Epithelial cell of proximal tubule (primary cell): ENCODE results near the gene INVS. TPM values are rescaled to one million over a fixed set of nuclear protein-coding genes. Genes with fewer than 3 reads are reported as not detected.
"Not testable (repeated sequence)": the region's sequence is repeated elsewhere in the genome, so short reads cannot be mapped to it uniquely, and the experiment has no call there.

Experiments
- DNase-seq: peaks from one replicate; pipeline ENCODE4 v3.0.0-alpha.2; 2011; ENCODE audit warnings: low read depth
- H3K4me3 ChIP-seq: 2 replicates; pipeline ENCODE4 v1.5.1; 2011; ENCODE audit warnings: low read depth, mild to moderate bottlenecking, low read length
- total RNA-seq: library from RNA; depleted of rRNA; stranded (reverse); fragments of >200 nt; gene quantifications from 2 replicates; pipeline ENCODE4 v1.2.3, GENCODE V29; 2015
- TF ChIP-seq, protein P1 (sequence below): conservative IDR thresholded peaks from 2 replicates; pipeline ENCODE4 v1.5.1; 2012; ENCODE audit warnings: low read depth, mild to moderate bottlenecking, low read length

Gene INVS
- total RNA-seq, 1 donor from 2014 or later, result 9.1 TPM

DNA sequence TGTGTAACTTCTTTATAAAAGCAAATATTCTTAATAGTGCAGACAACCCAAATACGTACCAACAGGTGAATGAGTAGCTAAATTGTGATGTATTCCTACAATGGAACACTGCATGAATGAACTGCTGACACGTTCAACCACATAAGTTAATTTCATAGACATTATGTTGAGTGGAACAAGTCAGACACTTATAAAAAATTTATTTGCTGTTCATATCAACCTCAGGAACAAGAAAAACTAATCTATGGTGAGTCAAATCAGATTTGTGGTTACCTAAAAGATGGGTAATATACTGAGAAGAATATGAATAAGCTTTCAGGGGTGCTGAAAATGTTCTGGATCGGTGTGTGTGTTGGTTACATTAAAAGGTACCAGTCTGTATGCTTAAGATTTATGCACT, 35.7 kb downstream of the INVS start:
- no peak overlapping the region for H3K4me3 ChIP-seq
- TF ChIP-seq, protein P1, sequence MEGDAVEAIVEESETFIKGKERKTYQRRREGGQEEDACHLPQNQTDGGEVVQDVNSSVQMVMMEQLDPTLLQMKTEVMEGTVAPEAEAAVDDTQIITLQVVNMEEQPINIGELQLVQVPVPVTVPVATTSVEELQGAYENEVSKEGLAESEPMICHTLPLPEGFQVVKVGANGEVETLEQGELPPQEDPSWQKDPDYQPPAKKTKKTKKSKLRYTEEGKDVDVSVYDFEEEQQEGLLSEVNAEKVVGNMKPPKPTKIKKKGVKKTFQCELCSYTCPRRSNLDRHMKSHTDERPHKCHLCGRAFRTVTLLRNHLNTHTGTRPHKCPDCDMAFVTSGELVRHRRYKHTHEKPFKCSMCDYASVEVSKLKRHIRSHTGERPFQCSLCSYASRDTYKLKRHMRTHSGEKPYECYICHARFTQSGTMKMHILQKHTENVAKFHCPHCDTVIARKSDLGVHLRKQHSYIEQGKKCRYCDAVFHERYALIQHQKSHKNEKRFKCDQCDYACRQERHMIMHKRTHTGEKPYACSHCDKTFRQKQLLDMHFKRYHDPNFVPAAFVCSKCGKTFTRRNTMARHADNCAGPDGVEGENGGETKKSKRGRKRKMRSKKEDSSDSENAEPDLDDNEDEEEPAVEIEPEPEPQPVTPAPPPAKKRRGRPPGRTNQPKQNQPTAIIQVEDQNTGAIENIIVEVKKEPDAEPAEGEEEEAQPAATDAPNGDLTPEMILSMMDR, result no peak
- no peak for DNase-seq

DNA sequence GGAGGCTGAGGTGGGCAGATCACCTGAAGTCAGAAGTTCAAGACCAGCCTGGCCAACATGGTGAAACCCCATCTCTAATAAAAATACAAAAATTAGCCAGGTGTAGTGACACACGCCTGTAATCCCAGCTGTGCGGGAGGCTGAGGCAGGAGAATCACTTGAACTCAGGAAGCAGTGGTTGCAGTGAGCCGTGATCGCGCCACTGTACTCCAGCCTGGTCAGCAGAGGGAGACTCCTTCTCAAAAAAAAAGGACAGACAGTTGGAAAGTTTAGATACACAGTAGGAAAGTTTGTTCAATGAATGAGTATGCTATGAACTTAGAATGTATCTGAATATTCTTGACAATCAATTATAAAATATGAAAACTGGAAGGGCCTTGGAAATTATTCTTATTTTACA, 37.8 kb downstream of the INVS start:
- TF ChIP-seq, protein P1, result peak; percentile 41
- not testable (repeated sequence) for H3K4me3 ChIP-seq, DNase-seq

DNA sequence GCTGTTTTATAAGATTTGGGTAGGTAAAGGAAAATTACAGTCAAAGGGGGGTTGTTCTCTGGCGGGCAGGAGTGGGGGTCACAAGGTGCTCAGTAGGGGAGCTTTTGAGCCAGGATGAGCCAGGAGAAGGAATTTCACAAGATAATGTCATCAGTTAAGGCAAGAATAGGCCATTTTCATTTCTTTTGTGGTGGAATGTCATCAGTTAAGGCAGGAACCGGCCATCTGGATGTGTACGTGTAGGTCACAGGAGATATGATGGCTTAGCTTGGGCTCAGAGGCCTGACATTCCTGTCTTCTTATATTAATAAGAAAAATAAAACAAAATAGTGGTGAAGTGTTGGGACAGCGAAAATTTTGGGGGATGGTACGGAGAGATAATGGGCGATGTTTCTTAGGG, 41.3 kb downstream of the INVS start:
- H3K4me3 ChIP-seq, DNase-seq: not testable (repeated sequence)

DNA sequence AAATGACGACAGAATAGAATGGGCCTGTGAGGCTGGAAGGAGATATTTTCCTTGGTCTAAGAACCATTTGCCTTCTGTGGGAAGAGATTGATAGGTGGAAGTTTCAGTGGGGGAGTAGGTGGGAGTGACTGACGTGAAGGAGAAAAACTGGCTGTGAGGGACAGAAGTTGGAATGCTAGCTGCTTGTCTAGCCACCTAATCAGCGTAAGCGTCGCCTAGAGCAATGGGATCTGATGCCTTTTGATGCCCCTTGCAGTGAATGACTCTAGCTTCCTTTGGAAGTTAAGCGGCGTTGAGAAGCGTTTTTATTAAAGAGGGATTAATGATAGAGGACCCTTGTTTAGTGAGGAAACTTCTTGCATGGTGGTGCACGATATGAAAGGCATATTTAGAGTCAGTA, 42.8 kb downstream of the INVS start:
- H3K4me3 ChIP-seq, DNase-seq: not testable (repeated sequence)

DNA sequence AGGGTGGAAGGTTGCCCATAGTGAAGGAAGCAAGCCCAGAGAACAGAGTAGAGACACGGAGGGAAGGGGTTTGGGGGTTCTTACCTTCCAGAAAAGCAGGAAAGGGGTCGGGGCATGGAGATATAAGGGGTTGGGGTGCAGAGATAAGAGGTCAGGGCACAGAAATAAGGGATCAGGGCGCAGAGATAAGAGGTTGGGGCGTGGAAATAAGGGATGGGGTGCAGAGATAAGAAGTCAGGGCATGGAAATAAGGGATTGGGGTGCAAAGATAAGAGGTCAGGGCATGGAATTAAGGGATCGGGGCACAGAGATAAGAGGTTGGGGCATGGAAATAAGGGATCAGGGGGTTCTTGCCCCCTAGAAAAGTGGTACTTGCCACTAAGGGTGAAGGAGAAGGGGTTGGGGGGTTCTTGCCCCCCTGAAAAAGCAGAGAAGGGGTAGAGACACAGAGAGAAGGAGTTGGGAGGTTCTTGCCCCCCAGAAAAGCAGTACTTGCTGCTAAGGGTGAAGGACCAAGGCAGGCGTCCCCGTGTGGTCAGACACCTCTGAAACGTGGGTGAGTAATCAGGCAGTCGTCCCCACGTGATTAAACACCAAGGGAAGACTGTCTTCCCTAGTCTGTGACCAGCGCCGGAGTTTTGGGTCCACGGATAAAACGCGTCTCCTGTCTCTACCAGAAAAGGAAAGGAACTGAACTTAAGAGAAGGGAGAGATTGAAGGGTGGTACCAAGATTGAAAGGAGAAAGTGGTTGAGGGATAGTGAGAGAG, 46.3 kb downstream of the INVS start:
- not testable (repeated sequence) for H3K4me3 ChIP-seq

DNA sequence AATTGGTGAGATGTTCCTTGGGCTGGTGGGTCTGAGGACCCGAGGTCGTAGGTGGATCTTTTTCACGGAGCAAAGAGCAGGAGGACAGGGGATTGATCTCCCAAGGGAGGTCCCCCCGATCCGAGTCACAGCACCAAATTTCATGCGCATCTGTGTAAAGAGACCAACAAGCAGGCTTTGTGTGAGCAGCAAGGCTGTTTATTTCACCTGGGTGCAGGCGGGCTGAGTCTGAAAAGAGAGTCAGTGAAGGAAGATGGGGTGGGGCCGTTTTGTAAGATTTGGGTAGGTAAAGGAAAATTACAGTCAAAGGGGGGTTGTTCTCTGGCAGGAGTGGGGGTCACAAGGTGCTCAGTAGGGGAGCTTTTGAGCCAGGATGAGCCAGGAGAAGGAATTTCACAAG, 46.9 kb downstream of the INVS start:
- H3K4me3 ChIP-seq, DNase-seq: not testable (repeated sequence)

More for the DNA sequence above, 46.3 kb downstream of the INVS start:
- not testable (repeated sequence) for DNase-seq

DNA sequence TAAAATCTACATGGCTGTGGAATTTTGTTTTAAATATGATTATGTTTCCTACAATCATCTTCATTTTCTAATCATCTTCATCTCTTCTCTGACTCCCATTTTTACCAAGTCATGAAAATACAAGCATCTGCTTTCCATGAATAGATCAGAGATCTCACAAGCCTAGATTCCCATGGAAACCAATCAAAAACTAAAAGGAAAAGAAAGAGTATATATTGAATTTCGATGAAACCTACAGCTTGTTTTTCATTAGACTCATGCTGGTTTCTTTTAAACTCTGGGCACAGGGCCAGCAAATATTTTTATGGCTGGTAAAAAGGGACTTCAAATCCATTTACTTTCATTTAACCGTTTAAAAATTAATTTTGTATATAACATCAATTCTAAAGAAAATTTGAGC, 51.2 kb downstream of the INVS start:
- TF ChIP-seq, protein P1, result no peak
- no peak for DNase-seq
- H3K4me3 ChIP-seq, result no peak overlapping the region

DNA sequence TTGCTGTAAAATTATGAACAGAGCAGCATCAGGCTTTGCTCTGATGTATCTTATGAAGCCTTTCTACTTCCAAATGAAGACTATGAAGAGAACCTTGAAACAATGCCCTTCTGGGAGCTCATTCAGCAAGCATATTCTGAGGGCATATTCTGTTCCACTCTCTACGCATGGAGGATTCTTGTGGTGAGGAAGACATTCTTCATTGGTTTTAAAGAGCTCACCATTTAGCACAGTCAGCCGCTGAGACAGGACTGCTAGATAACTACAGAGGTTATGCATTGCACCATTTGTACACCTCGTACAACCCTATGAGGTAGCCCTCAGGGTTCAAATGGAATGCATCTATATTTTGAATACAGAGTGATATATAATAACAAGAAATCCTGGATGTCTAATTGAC, 61.0 kb downstream of the INVS start:
- TF ChIP-seq, protein P1, result no peak
- peak; percentile 78 for DNase-seq
- no peak overlapping the region for H3K4me3 ChIP-seq

DNA sequence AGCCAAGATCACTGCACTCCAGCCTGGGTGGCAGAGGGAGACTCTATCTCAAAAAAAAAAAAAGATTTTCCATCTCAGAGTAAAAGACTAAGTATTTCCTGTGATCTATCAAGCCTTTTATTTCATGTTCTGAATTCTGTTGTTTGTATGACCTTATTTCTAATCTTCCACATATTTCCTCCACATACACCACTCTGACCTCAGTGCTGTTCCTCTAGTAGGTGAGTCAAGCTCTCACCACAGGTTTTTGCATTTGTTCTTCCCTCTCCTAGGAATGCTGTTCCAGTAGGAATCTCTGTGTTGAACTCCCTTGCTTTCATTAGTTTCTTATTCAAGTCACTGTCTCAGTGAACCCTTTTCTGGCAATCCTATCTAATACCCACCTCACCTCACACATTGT, 68.1 kb downstream of the INVS start:
- TF ChIP-seq, protein P1, result no peak
- DNase-seq, result no peak

More for the DNA sequence above, 68.1 kb downstream of the INVS start:
- H3K4me3 ChIP-seq, result no peak overlapping the region
